Stimulated activated CD4-positive, alpha-beta T cell treated with anti-CD3 and anti-CD28 coated beads, Interleukin-15, amount 100 ng/mL, for 48 hours (primary cell): ENCODE measurements around the gene MROH7.

Source experiments
- DNase-seq, 2 donors: peaks; one replicate each; pipeline ENCODE4 v3.0.0-alpha.2; 2020; ENCODE audit warnings: low read depth in 2 of 2

Gene MROH7

GRCh38 chr1:54742282-54742681 lies 100.7 kb downstream of the MROH7 start:
- no peak for DNase-seq

- no peak for DNase-seq
Observed at GRCh38 chr1:54743416-54744226, 102.0 kb downstream of the MROH7 start.

- DNase-seq: no peak
Observed at GRCh38 chr1:54744696-54745095, 103.1 kb downstream of the MROH7 start.

GRCh38 chr1:54745274-54745673 lies 103.7 kb downstream of the MROH7 start:
- no peak for DNase-seq

GRCh38 chr1:54745864-54746263 lies 104.3 kb downstream of the MROH7 start:
- DNase-seq: no peak

GRCh38 chr1:54748094-54748835 lies 106.7 kb downstream of the MROH7 start:
- DNase-seq: no peak

GRCh38 chr1:54750596-54750995 lies 109.0 kb downstream of the MROH7 start:
- no peak for DNase-seq

- no peak for DNase-seq
Observed at GRCh38 chr1:54751426-54751825, 109.8 kb downstream of the MROH7 start.

- DNase-seq: no peak
Observed at GRCh38 chr1:54754045-54754444, 112.5 kb downstream of the MROH7 start.

GRCh38 chr1:54754486-54755285 lies 113.1 kb downstream of the MROH7 start:
- DNase-seq: no peak

- no peak for DNase-seq
Observed at GRCh38 chr1:54757833-54758232, 116.2 kb downstream of the MROH7 start.

- no peak for DNase-seq
Observed at GRCh38 chr1:54758678-54759348, 117.2 kb downstream of the MROH7 start.
